ENCODE measurements around the gene TRANK1.

GRCh38 chr3:36928220-36928619 lies 16.6 kb downstream of the TRANK1 start:
- TF ChIP-seq CTCF (conservative IDR thresholded peaks at IDR 0.05; ENCODE audit: low read depth, low read length) (no peak), EZH2 (IDR thresholded peaks at IDR 0.05; ENCODE audit: borderline replicate concordance, low read depth, low read length, poor library complexity, severe bottlenecking) (no peak)
